ENCODE measurements around the gene PCLO.

Gene PCLO

DNA sequence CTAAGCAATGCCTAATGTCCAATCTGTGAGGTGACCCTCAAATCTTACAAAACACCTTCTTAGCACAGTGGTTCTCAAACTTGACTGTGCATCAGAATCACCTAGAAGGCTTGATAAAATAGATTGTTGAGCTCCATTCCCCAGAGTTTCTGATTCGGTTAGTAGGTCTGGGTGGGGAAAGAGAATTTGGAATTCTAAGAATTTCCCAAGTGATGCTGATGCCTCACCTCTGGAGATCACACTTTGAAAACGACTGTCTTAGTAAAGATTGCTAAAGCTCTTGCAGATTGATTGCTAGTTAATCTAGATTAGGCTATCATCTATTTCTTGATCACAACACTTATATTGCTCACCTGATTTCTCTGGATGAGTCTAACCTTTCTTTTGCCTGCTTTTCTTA is 126.6 kb downstream of the PCLO start:
- no peak for DNase-seq

DNA sequence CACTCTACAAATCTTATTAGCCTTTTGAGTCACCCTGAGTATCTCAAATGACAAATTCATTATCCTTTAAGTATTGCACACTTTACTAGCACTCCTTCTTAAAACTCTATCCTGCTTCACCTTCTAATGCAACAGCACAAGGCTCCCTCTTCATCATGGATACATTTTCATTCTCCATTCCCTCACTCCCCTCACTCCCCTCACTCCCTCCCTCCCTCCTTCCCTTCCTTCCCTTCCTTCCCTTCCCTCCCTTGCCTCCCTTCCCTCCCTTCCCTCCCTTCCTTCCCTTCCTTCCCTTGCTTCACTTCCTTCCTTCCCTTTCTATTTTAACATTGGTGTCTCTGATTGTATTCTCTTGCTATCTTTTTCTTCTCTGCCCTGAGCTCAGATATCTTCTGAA is 130.5 kb downstream of the PCLO start:
- DNase-seq = no peak

DNA sequence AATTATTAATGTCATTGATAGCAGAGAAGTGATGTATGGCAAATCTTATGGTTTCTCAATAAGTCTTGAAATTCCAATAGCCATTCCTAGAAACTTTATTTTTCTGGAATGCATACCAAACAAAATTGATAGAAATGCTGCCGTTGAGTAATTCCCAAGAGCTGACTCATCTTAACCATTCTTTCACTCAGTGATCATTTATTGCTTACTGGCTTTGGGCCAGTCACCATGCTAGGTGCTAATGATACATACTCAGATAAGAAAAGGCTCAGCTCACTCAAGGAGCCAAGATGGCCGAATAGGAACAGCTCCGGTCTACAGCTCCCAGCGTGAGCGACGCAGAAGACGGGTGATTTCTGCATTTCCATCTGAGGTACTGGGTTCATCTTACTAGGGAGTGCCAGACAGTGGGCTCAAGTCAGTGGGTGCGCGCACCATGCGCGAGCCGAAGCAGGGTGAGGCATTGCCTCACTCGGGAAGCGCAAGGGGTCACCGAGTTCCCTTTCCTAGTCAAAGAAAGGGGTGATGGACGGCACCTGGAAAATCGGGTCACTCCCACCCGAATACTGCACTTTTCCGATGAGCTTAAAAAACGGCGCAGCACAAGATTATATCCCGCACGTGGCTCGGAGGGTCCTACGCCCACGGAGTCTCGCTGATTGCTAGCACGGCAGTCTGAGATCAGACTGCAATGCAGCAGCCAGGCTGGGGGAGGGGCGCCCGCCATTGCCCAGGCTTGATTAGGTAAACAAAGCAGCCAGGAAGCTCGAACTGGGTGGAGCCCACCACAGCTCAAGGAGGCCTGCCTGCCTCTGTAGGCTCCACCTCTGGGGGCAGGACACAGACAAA is 138.6 kb downstream of the PCLO start:
- peak; percentile 57 for DNase-seq

DNA sequence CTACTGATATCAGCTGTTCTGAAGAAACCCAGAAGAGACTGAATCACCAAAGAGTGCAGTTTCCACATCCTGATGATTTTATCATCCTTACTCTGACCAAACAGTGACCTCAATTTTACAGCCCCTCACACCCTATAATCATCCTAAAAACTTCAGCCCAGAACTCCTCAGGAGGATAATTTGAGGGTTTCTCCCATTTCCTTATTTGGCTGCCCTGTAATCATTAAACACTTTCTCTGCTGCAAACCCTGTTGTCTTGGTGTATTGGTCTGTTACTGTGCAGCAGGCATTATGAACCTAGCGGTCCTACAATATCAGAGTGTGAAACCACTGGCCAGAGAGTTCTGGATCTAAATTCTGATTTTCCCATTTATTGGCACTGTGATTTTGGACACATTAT is 141.7 kb downstream of the PCLO start:
- no peak for DNase-seq

DNA sequence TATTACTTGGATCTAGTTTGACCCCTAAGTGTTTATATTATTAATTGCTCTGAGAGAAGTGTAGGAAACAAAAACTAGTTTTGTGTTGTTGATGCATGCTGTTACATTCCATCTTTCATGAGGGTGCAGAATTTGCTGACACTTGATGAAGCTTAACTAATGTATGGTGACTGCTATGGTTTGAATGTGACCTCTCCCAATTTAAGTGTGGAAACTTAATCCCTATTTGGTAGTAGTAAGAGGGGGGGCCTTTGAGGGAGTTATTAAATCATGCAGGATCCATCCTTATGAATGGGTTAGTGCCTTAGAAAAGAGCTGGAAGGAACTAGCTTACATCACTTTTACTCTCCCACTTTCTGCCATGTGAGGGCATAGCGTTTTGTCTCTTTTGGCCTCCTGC is 142.5 kb downstream of the PCLO start:
- DNase-seq = no peak

DNA sequence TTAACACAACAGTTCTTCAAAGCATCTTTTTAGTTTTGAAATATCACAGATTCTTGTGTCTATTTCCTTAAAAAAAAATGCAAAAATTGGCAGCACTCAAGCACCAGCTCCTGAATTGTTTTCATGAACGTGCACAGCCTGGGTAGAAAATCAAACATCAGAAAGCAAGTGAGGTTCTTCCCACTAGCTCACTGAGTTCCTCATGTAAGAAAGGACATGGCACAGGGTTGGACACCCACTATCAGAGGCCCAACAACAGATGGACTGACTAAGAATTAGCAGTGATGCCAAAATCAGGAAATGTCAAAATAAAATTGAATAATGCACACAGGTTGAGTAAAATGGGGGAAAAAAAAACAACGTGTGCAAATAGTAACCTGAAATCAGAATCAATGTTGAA is 146.8 kb downstream of the PCLO start:
- no peak for DNase-seq

DNA sequence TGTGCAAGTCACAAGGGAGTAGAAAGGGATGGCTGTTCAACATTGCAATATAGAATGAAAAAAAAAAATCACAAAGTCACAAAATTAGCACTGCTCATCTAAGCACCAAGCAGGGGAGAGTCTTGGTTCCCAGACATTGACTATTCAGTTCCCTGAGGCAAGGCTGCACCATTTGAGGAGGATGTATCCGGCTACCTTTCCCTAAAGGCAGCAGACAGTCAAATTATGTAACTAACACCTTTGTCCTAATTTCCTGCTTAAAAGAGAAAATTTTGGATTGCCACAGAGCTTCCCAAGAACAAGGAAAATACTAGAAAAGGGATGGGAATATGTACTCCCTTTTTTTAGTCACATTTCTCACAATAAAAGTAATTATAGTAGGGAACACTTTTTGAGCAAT is 148.1 kb downstream of the PCLO start:
- no peak for DNase-seq

DNA sequence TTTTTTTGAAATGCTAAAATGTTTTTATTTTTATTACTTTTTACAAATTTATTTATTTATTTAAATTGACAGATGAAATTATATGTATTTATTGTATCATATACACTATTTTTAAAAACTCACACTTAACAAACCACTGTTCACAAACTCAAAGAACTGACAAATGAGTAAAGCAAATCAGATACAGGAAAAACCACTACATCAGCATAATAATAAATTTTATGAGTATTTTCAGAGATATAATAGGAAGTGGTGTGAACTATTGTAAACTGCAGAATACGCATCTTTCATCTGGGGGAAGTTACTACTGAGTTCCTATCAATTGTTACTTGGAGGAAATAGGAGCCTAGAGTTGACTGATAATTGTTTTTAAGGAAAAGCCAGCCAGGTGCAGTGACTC is 150.7 kb downstream of the PCLO start:
- no peak for DNase-seq

DNA sequence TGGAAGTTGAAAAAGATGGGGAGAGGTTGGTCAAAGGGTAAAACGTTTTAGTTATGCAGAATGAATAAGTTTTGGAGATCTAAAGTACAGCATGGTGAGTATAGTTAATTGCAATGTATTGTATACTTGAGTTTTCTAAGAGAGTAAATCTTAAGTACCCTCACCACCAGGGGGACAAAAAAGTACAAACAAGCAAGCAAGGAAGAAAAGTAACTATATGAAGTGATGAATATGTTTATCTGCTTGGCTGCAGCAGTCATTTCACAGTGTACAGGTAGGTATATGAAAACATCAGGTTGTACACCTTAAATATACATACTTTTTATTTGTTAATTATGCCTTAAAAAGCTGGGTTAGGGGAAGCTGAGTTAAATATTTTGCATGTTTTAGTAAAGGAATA is 157.3 kb downstream of the PCLO start:
- no peak for DNase-seq

DNA sequence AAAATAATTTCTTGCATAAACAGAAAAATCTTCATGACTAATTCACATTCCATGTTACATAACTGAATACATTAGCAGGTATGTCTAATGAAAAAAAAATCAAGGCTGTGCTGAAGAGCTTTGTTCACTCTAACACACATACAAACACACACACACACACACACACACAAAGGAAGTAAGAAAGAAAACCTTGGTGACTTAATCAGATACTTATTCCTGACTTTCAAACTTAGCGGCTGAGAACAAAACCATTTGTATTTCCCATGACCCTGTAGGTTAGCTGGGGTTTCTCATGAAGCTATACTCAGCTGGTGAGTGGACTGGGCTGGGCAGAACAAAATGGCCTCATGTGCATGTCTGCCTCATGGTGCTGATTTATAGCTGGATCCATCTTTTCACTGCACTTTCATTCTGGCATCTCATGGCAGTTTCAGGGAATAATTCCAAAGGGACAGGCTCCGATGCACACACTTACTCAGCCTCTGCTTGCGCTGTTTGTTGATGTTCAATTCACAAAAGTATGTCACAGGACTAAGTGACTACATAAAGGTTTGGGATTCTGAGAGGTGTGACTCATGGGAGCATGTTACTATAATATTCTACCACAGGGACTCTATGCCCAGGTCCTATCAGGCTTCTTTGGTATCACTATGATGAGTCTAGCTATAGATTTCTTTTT is 161.2 kb downstream of the PCLO start:
- peak; percentile 53 for DNase-seq

DNA sequence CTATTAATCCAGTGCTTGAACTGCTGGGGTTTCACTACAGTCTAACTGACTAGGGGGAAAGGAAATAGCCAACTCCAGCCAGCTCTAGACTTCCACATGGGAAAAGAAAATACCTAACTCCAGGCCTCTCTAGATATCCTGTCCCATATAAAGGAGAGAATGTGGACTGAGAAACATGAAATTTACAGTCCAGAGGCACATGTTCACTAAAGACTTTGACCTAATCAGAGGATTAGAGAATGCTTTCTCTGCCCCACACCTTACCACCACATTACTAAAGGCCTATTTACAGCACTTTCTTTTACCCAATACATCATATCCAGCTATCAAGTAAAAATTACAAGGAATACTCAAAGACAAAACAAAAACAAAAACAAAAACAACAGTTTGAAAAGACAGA is 164.2 kb downstream of the PCLO start:
- no peak for DNase-seq

DNA sequence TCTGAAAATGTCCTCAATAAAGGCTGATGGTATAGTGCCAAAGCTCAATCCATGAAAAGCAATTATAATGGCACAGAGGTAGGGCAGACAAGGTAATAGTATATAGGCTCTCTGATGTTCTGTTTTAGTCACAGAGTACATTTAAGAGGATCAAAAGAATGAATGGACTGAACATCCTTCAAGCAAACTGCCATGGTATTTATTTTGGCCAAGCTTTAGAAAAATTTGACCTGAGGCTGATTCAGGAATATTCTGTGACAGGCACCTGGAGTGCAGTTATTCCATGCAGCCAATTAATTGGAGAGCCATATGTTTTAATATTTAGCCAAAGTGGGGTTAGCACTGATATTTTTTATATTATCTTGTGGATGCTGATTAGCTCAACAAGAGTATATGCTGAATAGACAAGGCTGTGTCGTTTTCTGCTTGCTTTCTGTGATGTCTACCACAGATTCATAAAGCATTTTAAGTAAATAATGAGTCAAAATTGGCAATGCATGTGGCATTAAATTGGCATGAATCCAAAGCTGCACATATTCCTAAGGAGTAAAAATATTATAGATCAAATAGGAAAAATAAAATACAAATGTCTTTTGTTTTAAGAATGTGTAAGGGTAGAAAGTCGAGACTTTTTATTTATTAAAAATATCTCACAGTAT is 177.4 kb downstream of the PCLO start:
- DNase-seq = no peak

DNA sequence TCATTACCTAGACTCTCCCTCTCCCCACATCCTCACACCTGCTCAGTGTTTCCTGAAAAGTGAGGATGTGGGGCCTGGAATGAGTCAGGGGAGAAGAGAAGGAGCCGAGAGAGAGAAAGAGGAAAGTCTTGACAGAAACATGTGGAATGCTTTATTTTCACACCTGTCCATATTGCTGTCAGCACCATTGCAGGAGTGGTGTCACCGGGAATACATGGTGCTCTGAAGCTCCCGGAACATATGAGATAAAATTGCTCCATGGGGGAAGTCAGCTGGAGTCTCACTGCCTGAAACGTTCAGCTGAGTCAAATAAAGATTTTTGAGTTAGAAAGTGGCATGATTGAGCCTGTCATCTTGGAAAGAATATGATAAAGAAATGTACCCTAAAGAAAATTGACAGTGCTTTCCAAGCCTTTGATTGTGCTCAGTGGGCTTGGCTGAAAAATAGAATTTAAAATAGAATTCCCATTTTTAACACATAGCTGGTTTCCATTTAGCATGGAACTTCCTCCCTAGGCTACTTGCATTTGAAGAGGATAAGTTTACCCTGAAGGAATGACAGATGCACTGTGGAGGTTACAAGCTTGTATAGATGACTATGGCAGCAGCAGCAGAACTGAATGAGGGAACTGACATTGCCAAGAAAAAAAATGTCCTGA is 182.4 kb downstream of the PCLO start:
- no peak for DNase-seq

DNA sequence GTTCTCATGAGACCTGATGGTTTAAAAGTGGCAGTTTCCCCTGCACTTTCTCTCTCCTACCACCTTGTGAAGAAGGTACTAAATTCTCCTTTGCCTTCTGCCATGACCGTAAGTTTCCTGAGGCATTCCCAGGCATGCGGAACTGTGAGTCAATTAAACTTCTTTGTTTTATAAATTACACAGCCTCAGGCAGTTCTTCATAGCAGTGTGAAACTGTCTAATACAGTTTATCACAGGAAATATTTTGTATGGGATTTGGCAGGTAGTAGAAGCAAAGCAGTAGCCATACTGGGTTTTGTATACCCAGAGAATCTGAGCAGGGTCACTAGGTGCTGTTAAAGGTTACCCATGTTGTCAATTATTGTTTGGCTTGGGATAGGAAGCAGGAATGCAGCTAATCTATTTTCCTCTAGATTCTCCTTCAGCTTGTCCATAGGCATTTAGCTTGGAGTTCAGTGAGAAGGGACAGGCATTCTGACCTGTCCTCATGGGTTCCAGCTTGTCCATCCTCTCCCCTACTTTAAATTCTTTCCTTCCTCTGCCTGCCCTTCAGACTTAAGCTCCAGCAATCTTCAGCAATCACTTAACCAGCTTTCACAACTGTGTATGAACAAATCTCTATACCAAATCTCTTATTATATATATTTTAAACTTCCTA is 186.7 kb downstream of the PCLO start:
- DNase-seq = no peak

DNA sequence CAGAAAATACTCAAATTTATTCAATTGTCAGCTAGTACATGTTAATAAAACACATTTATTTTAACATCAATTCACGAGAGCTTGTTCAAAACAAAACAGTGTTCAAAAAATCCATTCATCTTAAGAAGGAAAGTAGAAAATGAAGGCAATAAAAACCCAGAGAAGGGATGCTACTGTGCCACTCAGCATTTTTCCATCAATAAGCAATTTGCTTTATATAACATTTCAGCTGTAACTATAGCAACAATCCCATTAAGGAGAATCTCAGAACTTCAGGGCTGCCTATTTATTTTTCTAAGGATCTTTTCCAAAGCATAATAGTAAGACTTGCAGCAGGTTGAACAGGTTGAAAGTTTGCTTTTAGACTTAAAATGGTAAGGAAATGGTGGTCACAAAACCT is 190.5 kb downstream of the PCLO start:
- no peak for DNase-seq

DNA sequence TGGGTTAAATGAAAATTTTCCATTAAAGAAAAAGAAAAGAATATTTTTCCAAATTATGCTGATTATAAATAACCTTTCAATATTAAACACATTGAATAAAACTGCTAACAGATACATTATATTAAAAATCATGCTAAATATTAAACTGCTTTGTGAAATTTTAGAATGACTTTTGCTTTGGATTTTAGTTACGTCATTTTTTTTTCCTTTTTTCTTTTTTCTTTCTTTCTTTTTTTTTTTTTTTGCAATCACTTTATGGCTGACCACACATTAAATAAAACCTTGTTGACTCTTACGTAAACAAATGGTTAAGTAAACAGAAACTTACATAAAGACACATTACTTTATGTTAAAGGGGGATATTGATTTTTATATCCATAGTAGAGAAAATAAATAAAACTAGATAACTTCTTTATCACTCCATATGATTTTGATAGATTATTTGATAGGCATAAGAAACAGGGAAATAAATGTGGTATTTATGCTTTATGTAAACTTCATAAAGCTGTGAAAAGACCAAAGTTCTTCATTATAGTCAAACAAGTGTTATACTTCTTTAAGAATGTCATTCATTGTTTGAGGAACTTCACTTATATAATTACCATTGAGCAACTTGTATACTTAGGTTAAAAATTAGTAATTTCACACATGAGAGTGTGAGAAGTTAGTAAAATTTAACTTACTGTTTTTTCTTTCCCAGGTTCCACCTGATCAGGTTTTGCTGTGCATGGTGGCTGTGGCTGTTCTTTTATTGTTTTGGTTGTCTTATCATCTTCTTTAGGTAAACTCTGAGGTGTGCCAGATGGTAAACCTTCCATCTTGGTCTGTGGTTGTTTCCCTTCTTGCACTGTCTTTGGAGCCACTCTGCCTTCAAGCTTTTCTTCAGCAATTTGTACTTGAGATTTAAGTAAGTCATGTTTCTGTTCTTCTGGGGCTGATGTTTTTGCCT is 197.3 kb downstream of the PCLO start:
- no peak for DNase-seq

DNA sequence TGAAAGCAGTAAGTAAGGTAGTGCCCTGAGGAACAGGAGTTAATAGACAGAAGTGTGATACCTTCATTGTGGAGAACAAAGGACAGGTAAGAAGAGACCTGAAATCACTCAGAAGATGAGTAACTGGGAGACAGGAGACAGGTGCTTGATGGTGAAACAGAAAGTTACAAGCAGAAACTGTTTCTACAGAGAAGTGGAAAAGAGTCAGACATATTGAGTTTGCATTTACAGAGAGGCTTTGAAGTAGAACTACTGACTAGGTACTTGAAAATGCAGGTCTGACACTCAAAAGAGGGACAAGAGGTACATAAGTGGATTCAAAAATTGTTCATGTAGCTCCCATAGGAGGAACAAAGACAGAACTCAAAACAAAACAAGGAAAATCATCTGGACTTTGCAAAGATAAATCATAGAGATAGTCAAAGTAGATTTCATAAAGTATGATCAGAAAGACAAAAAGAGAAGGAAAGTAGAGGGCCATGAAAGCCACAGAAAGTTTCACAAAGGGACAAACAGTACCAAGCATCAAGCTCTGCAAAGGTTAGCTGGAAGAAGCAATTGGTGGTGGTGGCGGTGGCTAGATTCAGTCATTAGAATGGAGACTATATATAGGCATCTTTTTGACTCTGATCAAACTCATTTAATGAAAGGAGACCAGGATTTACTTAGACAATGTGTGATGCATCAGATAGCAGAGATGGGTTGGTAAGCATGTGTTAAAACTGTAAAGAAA is 198.4 kb downstream of the PCLO start:
- DNase-seq = no peak

DNA sequence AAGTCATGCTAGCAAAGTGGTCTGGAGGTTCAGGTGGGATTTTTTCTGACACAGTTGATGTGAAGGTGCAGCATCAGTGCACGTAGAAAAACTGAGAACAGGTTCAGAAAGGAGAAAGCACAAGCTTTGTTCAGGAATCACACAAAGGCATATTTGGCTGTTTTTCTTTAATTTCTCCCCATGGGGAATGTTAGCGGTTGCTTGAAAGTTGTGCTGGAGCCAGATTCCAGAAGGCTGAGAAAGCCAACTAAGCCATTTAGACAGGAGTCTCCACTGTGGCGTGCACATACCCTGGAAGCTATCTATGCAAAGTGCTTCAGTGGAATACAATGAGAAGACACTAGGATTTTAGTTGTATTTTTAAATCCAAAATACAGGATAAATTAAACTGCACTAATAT is 201.4 kb downstream of the PCLO start:
- no peak for DNase-seq

DNA sequence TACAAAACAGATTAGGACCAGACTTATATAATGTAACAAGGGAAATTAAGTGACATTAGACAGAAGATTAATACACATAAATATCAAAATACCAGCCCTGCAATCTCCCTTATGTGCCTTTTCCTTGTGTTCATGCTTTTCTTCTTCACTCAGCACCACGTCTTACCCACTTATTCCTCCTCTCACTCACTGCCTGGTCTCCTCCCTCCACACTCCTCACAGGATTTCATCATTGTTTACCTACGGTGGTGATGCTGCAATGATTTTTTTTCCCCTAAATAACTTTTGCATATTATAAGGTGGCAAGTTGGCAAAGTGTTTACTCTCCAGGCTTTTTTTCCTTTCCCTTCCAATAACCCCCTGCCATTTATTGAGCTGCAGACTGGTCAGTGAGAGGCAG is 203.2 kb downstream of the PCLO start:
- no peak for DNase-seq

DNA sequence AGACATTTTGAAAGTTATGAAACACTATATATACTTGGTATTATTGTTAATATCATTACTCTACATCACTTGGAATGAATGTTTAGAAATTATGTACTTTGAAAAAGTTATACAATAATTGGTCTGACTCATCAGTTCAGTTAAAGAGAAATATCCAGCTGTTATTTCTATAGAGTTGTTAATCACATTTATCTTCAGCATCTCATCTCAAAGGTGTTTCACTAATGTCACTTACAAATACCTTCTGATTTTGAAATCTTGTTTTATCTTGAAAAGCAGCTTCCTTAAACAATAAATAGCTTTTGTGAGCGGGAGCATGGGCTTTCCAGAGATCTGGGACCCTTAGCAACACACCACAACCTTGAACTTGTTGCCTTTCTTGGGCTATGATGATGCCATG is 205.2 kb downstream of the PCLO start:
- no peak for DNase-seq
